ENCODE results near the gene C1orf21. TPM values are rescaled to one million over a fixed set of nuclear protein-coding genes. Genes with fewer than 3 reads are reported as not detected.

Gene C1orf21
- total and polyA plus RNA-seq, 2 of the 4 experiments (the other 2 are of a cell fraction), result 6.4 to 9.9 TPM

GRCh38 chr1:184406479-184406878, 19.6 kb downstream of the C1orf21 start:
- Histone ChIP-seq H2AFZ (replicated peaks; ENCODE audit: low read length, poor library complexity) (no peak overlapping the region), H3K27ac (ENCODE audit: insufficient read depth, low read length) (no peak overlapping the region), H2BK20ac (ENCODE audit: low read depth, low read length) (no peak overlapping the region), H4K20me1 (ENCODE audit: insufficient read depth, low read length) (peaks cover 18% of the 10 kb centered on the region), H3K9ac (ENCODE audit: low read depth, low read length) (no peak overlapping the region), H3K56ac (ENCODE audit: extremely low read depth, insufficient read depth, low read length) (no peak overlapping the region), H3K4me1 (ENCODE audit: control insufficient read depth, insufficient read depth, low read length) (peaks cover 11% of the 10 kb centered on the region), H3K4me3 (ENCODE audit: insufficient read depth, low read depth, low read length) (no peak overlapping the region), H4K8ac (ENCODE audit: low read depth in 2 of 2, low read length in 2 of 2) (no peak overlapping the region), H2AK9ac (replicated peaks; ENCODE audit: low read depth, low read length, poor library complexity) (no peak overlapping the region), H3K36me3 (ENCODE audit: control insufficient read depth, insufficient read depth, low read length) (no peaks in the 10 kb centered on the region), H3K9me1 (ENCODE audit: insufficient read depth, low read length) (no peaks in the 10 kb centered on the region), H4K91ac (ENCODE audit: insufficient read depth, low read depth, low read length) (no peak overlapping the region), H2BK120ac (ENCODE audit: low read depth, low read length) (no peak overlapping the region), H2BK5ac (ENCODE audit: low read depth, low read length, poor library complexity, severe bottlenecking) (no peak overlapping the region), H3K27me3 (ENCODE audit: control insufficient read depth, insufficient read depth, low read length) (0 out of 2 replicates have a peak, but pooled peaks cover 4% of the 10 kb centered on the region), H3K4ac (ENCODE audit: low read depth, low read length) (no peak overlapping the region), H3K14ac (replicated peaks; ENCODE audit: low read depth, low read length) (no peak overlapping the region), H3K79me1 (ENCODE audit: low read depth in 1 of 2, low read length in 2 of 2) (peaks cover 11% of the 10 kb centered on the region in 2 experiments; a peak in 2 of 4 replicates), H3K4me2 (ENCODE audit: low read depth, low read length) (no peak overlapping the region), H4K5ac (ENCODE audit: low read depth, low read length) (no peak overlapping the region), H3K18ac (ENCODE audit: low read depth, low read length) (no peak overlapping the region), H2AK5ac (ENCODE audit: low read depth, low read length) (no peak overlapping the region), H3K23ac (ENCODE audit: low read depth, low read length) (no peak overlapping the region), H2BK15ac (ENCODE audit: low read depth, low read length) (no peak overlapping the region), H3K9me3 (ENCODE audit: control insufficient read depth, insufficient read depth, low read length) (no peaks in the 10 kb centered on the region)
- in situ Hi-C loops (cut with MboI; ENCODE audit: low sequenced_read_pairs), result no loop called here
- no TSS peak for BruUV-seq (replicated peaks)
- TF ChIP-seq RAD21 (IDR thresholded peaks at IDR 0.05; ENCODE audit: low read length) (no peak), MXI1 (IDR thresholded peaks at IDR 0.05; ENCODE audit: borderline replicate concordance, low read depth, low read length) (no peak), RCOR1 (IDR thresholded peaks at IDR 0.05; ENCODE audit: insufficient replicate concordance, low read length) (no peak), CEBPB (IDR thresholded peaks at IDR 0.05; ENCODE audit: low read depth, low read length) (no peak), POLR2A (IDR thresholded peaks at IDR 0.05; ENCODE audit: low read depth, low read length) (no peak), BHLHE40 (IDR thresholded peaks at IDR 0.05; ENCODE audit: low read depth, low read length) (no peak), MAFK (IDR thresholded peaks at IDR 0.05; ENCODE audit: low read depth, low read length) (no peak)
- dilution Hi-C loops (cut with HindIII; ENCODE audit: low sequenced_read_pairs, unreplicated experiment), result no loop called here
- DNase-seq, result no peak
- CTCF ChIA-PET, result no interaction called here
- POLR2A ChIA-PET (ENCODE audit: unreplicated experiment), result no interaction called here
- no peak for ATAC-seq (ENCODE audit: low read depth)
- intact Hi-C loops (cut with micrococcal nuclease), result no loop called here
